Measurements from ENCODE around the gene NCDN.

NCDN gene

DNA sequence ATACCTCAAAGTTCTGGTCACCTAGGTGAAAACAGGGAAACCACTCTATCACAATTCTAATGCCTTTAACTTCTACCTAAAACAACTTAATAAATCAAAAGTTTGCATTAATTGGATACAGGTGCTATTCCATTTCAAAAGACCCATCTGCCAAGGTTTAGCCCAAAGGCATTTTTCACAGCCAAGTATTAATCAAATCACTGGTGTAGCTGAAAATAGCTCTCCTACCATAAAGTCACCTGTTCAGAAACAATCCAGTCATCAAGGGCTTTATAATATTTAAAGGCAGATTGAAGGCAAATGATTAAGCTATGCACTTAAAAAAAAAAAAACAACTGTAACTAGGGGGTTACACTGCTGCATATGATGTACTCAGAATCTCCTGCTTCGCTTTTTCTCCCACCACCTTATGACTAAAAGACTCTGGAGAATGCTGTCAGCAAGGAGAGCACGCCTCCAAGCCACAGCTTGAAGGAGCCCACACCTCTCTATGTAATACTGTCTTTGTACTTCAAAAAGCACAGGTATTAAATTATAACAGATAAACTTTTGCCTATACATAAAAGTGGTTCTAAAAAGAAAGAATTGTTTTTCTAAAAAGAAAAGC is 20.9 kb upstream of the NCDN start:
- Mint-ChIP-seq H3K36me3 (ENCODE audit: insufficient read depth) (no peaks in the 10 kb centered on the region), H3K4me3 (no peak overlapping the region), H3K27ac (ENCODE audit: low read depth) (peak overlapping the region; percentile 85), H3K9me3 (no peaks in the 10 kb centered on the region), H3K4me1 (peaks cover 65% of the 10 kb centered on the region), H3K27me3 (no peaks in the 10 kb centered on the region)
- DNase-seq (ENCODE audit: low spot score in 2 of 2) (no peak), ATAC-seq (replicated peaks; ENCODE audit: extremely low read depth, poor library complexity, severe bottlenecking) (no peak)

DNA sequence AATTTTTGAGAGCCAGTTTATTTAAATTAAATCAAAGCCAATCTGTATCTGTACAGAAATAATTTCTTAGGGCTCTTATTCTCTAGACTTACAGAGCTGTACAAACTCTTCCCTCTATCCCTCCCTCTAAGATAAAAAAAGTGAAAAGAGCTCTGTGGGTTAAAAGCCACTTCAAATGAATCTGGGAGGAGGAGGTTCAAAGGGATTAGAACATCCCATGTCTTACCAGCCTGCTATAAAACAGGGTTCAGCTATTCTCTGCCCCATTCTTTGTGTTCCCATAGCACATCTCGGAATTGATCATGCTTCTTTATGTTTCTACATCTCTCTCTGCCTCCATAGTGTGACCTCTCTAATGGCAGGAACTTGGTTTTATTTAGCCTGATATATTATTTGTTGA is 19.8 kb upstream of the NCDN start:
- Mint-ChIP-seq H3K27me3 (no peaks in the 10 kb centered on the region), H3K27ac (ENCODE audit: low read depth) (peak overlapping the region; percentile 85), H3K36me3 (ENCODE audit: insufficient read depth) (no peaks in the 10 kb centered on the region), H3K9me3 (no peaks in the 10 kb centered on the region), H3K4me1 (peaks cover 74% of the 10 kb centered on the region), H3K4me3 (no peak overlapping the region)
- ATAC-seq (replicated peaks; ENCODE audit: extremely low read depth, poor library complexity, severe bottlenecking) (no peak), DNase-seq (ENCODE audit: low spot score in 2 of 2) (no peak)

GRCh38 chr1:35539073-35539823 is 18.4 kb upstream of the NCDN start:
- H3K27me3 Mint-ChIP-seq = no peaks in the 10 kb centered on the region
- H3K4me3 Mint-ChIP-seq = peak overlapping the region; percentile 63
- H3K9me3 Mint-ChIP-seq = no peaks in the 10 kb centered on the region
- peak in 1 of 2 donors; percentile 28 for DNase-seq (ENCODE audit: low spot score in 2 of 2)
- H3K36me3 Mint-ChIP-seq (ENCODE audit: insufficient read depth) = peaks cover 3% of the 10 kb centered on the region
- H3K27ac Mint-ChIP-seq (ENCODE audit: low read depth) = peak overlapping the region; percentile 85
- peak; percentile 97 for ATAC-seq (replicated peaks; ENCODE audit: extremely low read depth, poor library complexity, severe bottlenecking)
- peaks cover 77% of the 10 kb centered on the region for H3K4me1 Mint-ChIP-seq

- Mint-ChIP-seq H3K27ac (ENCODE audit: low read depth) (peak overlapping the region; percentile 85), H3K4me1 (peaks cover 79% of the 10 kb centered on the region), H3K4me3 (peak overlapping the region; percentile 2), H3K27me3 (no peaks in the 10 kb centered on the region), H3K36me3 (ENCODE audit: insufficient read depth) (peaks cover 4% of the 10 kb centered on the region), H3K9me3 (no peaks in the 10 kb centered on the region)
- DNase-seq (ENCODE audit: low spot score in 2 of 2) (no peak), ATAC-seq (replicated peaks; ENCODE audit: extremely low read depth, poor library complexity, severe bottlenecking) (no peak)
Observed at GRCh38 chr1:35539824-35540261, 17.8 kb upstream of the NCDN start.

DNA sequence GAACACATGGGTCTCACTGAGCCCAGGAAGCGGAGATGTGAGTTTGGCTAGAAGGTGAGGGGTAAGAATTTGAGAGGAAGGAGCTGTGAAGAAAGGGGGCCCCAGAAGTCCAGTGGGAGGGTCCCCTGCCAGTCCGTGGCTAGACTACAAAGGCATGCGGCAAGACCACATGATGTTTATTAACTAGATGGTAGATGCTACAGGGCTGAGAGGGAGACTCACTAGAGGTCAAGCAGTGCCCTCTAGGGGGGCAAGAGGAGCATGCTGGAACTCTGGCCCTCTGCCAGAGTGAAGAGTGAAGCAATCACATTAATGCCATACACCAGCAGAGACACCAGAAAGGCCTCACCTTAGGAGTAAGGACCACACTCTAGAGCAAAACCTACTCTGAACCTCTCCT is 12.6 kb upstream of the NCDN start:
- DNase-seq (ENCODE audit: low spot score in 2 of 2) = peak in 1 of 2 donors; percentile 49
- no peaks in the 10 kb centered on the region for H3K27me3 Mint-ChIP-seq
- no peaks in the 10 kb centered on the region for H3K9me3 Mint-ChIP-seq
- H3K36me3 Mint-ChIP-seq (ENCODE audit: insufficient read depth) = peaks cover 19% of the 10 kb centered on the region
- H3K4me1 Mint-ChIP-seq = peaks cover 67% of the 10 kb centered on the region
- H3K4me3 Mint-ChIP-seq = no peak overlapping the region
- ATAC-seq (replicated peaks; ENCODE audit: extremely low read depth, poor library complexity, severe bottlenecking) = peak; percentile 68
- peak overlapping the region; percentile 23 for H3K27ac Mint-ChIP-seq (ENCODE audit: low read depth)

DNA sequence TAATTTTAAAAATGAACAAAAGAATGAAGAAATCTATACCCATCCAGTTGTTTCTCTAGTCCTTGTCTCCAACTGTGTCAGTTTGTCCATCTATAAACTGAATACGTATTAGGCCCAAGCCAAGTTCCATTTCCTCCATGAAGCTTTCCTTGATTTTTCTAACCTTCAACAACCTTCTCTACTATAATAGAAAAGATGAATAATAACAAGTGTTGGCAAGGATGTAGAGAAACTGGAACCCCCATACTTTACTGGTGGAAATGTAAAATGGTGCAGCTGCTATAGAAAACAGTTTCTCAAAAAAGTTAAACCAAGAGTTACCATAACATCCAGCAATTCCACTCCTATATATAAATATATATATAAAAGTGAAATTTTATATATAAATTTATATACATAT is 11.0 kb upstream of the NCDN start:
- no peaks in the 10 kb centered on the region for H3K9me3 Mint-ChIP-seq
- DNase-seq (ENCODE audit: low spot score in 2 of 2) (no peak), ATAC-seq (replicated peaks; ENCODE audit: extremely low read depth, poor library complexity, severe bottlenecking) (no peak)
- H3K4me1 Mint-ChIP-seq = peaks cover 54% of the 10 kb centered on the region
- no peak overlapping the region for H3K27ac Mint-ChIP-seq (ENCODE audit: low read depth)
- no peaks in the 10 kb centered on the region for H3K27me3 Mint-ChIP-seq
- H3K4me3 Mint-ChIP-seq = no peak overlapping the region
- peaks cover 23% of the 10 kb centered on the region for H3K36me3 Mint-ChIP-seq (ENCODE audit: insufficient read depth)

GRCh38 chr1:35553851-35554250 is 3.7 kb upstream of the NCDN start:
- peak overlapping the region; percentile 10 for H3K27ac Mint-ChIP-seq (ENCODE audit: low read depth)
- no peaks in the 10 kb centered on the region for H3K27me3 Mint-ChIP-seq
- no peaks in the 10 kb centered on the region for H3K9me3 Mint-ChIP-seq
- no peak for ATAC-seq (replicated peaks; ENCODE audit: extremely low read depth, poor library complexity, severe bottlenecking)
- H3K4me1 Mint-ChIP-seq = peaks cover 43% of the 10 kb centered on the region
- peaks cover 40% of the 10 kb centered on the region for H3K36me3 Mint-ChIP-seq (ENCODE audit: insufficient read depth)
- no peak for DNase-seq (ENCODE audit: low spot score in 2 of 2)
- no peak overlapping the region for H3K4me3 Mint-ChIP-seq

GRCh38 chr1:35554266-35555211 is 3.1 kb upstream of the NCDN start:
- DNase-seq (ENCODE audit: low spot score in 2 of 2) (no peak), ATAC-seq (replicated peaks; ENCODE audit: extremely low read depth, poor library complexity, severe bottlenecking) (no peak)
- Mint-ChIP-seq H3K4me1 (peaks cover 48% of the 10 kb centered on the region), H3K36me3 (ENCODE audit: insufficient read depth) (peaks cover 39% of the 10 kb centered on the region), H3K9me3 (no peaks in the 10 kb centered on the region), H3K4me3 (no peak overlapping the region), H3K27ac (ENCODE audit: low read depth) (peak overlapping the region; percentile 16), H3K27me3 (no peaks in the 10 kb centered on the region)

DNA sequence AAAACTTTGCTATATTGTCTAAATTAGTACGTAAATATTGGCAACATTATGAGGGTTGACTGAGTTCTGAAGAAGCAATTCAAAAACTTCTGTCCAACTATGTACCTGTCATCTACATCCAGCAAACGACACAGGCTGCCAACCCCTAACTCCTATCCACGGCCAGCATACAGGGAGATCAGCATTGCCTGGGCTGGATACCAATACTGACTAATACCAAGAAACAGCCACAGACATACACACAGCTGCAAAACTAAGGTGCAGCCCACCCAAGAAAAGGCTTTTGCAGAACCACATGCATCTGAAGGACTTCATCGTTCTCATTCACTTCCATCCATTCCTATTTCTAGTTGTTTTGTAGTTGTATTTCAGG is 2.4 kb upstream of the NCDN start:
- DNase-seq (ENCODE audit: low spot score in 2 of 2) (no peak), ATAC-seq (replicated peaks; ENCODE audit: extremely low read depth, poor library complexity, severe bottlenecking) (no peak)
- H3K9me3 Mint-ChIP-seq = no peaks in the 10 kb centered on the region
- H3K27ac Mint-ChIP-seq (ENCODE audit: low read depth) = peak overlapping the region; percentile 16
- peaks cover 36% of the 10 kb centered on the region for H3K36me3 Mint-ChIP-seq (ENCODE audit: insufficient read depth)
- peaks cover 52% of the 10 kb centered on the region for H3K4me1 Mint-ChIP-seq
- H3K4me3 Mint-ChIP-seq = peak overlapping the region; percentile 97
- H3K27me3 Mint-ChIP-seq = no peaks in the 10 kb centered on the region

DNA sequence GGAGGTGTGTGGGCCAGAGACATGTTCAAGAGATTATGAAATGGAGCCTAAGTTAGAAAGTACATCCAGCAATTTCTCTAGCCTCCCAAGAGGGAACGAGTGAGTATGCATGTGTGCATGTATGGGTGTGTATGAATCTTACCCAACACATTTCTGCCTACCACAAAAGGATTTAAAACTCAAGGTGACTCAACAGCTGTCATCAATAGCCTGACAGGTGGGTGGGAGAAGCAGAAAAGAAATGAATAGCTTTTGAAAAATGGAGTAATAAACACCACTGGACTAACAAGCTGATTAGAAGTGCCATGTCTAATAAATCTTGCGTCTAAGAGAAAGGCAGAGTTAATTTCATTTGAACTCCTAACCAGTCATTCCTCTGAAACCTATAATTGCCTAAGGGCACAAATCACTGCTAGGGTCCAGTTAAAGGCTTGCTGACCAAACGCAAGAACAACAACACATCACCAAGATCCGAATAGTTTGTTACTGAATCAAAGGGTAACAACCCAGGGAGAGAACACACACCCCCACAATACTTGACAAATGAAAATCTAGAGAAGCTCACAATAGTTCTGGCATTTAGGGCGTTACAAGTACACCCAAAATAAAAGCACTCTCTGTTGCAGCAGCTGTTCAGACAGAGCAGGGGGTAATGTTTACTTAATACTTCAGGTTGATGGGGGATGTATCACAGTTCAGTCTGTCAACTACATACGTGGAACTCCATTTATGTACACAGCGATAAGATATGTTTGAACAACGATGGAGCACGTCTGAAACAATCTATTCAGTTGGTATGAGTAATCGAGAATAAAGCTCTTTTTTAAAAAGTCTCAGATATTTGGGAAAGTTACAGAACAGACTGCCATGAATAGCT is 1.8 kb upstream of the NCDN start:
- Mint-ChIP-seq H3K4me1 (peaks cover 52% of the 10 kb centered on the region), H3K4me3 (peak overlapping the region; percentile 97), H3K27me3 (no peaks in the 10 kb centered on the region), H3K27ac (ENCODE audit: low read depth) (peak overlapping the region; percentile 97), H3K9me3 (no peaks in the 10 kb centered on the region), H3K36me3 (ENCODE audit: insufficient read depth) (peaks cover 35% of the 10 kb centered on the region)
- ATAC-seq (replicated peaks; ENCODE audit: extremely low read depth, poor library complexity, severe bottlenecking) (no peak), DNase-seq (ENCODE audit: low spot score in 2 of 2) (no peak)

DNA sequence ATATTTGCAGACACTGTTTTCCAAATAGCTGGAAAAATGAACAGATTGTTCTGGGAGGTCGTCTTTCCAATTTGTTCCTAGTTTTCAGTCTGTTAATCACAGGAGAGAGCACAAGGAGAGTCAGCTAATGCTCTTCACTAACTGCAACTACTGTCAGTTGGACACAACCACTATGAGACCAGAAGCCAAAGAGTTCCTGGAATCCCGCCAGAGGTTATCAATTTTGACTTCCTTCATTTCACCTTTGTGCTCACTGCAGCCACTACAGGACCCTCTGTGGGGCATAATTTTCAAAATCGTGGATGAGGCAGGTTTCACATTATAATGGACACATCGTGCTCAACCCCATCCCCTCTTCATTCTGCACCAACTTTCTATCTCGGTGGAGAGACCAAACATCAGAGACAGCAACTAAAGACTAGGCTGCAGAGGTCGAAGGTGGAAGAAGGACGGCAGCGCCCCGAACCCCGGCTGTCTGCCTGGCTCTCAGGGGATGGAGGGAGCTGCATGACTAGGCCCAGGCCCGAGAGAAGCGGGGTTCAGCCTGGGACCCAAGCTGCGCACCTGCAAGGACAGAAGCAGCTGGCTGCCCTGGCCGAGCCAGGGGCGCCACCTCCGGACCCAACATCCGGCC is 998 bp upstream of the NCDN start:
- peak overlapping the region; percentile 97 for H3K4me3 Mint-ChIP-seq
- peaks cover 34% of the 10 kb centered on the region for H3K36me3 Mint-ChIP-seq (ENCODE audit: insufficient read depth)
- H3K9me3 Mint-ChIP-seq = no peaks in the 10 kb centered on the region
- ATAC-seq (replicated peaks; ENCODE audit: extremely low read depth, poor library complexity, severe bottlenecking) = peak; percentile 3
- H3K27ac Mint-ChIP-seq (ENCODE audit: low read depth) = peak overlapping the region; percentile 97
- H3K27me3 Mint-ChIP-seq = no peaks in the 10 kb centered on the region
- DNase-seq (ENCODE audit: low spot score in 2 of 2) = no peak
- H3K4me1 Mint-ChIP-seq = peaks cover 57% of the 10 kb centered on the region

Data from central memory CD8-positive, alpha-beta T cell (primary cell).